GM12874 (cell line): ENCODE data around the gene RAB6B.

Source experiments
- CTCF ChIP-seq: IDR thresholded peaks from 2 replicates; pipeline ENCODE4 v1.5.1; 2011; ENCODE audit warnings: low read depth, mild to moderate bottlenecking, control low read depth, low read length, moderate library complexity; ENCODE audit not compliant: insufficient read depth

The RAB6B gene

DNA sequence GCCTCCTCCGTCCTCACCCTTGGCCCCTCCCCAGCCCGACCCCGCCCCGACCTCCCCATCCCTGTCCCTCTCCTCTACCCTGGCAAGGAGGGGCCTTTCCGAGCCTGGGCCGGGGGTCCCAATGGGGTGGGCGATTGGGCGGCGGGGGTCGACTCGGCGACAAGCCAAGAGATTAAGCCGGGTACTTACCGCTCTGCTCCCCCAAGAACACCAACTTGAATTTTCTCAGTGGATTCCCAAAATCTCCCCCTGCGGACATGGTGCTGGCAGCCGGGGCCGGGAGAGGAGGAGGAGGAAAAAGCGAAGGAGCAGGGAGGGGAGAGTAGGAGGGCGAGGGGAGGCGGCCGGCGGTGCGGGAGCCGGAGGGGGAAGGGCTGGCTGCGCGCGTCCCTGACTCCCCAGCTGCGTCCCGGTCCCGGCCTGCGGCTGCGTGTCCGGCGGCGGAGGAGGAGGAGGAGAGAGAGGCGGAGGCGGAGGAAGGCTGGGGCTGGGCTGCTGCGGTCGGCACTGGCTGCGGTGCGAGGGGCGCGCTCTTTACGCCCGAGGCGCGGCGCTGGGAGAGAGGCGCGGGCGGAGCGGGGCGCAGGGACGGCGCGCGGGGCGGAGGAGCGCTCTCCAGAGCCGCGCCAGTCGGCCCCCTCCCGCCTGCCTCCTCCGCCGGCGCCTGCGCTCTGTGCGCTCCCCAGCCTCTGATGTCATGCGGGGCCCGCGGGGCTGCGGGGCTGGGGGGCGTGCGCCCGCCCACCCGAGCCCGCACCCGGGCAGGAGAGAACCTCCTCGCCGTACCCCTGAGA is at the start of gene RAB6B:
Gene RAB6B (minus strand): TSS at position 675 of the 794 bp plus-strand sequence. CDS start 416 bp downstream, at position 259.
- TF ChIP-seq CTCF: no peak

- TF ChIP-seq CTCF: no peak
These were observed 49.1 kb upstream of the RAB6B start for GRCh38 chr3:133944641-133945380.

GRCh38 chr3:133944181-133944580 is 48.5 kb upstream of the RAB6B start:
- TF ChIP-seq CTCF: no peak

- no peak for TF ChIP-seq CTCF
These were observed 48.0 kb upstream of the RAB6B start for GRCh38 chr3:133943639-133944141.

DNA sequence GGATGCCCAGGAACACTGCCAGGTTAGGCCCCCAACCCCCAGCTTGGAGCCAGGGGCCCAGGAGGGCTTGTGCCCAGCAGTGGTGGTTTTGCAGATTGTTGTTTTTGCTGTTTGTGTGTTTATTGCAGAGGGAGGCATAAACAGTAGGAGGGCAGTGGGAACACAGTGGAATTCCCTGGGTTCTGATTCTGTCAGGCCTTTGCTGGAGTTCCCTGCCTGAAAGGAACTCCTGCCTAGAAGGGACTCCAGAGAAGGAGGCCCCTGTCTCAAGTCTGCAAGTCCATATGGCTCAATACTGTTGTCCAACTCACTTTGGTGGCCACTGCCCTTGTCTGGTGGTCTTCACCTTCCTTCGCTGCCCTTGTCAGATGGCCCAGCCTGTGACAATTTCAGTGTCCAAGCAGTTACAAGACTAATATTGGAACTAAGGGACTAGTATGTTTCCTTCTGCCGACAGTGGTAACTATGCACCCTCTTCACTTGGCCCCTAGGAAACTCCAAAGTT is 47.4 kb upstream of the RAB6B start:
- no peak for TF ChIP-seq CTCF

- no peak for TF ChIP-seq CTCF
These were observed 45.7 kb upstream of the RAB6B start for GRCh38 chr3:133941415-133941821.

DNA sequence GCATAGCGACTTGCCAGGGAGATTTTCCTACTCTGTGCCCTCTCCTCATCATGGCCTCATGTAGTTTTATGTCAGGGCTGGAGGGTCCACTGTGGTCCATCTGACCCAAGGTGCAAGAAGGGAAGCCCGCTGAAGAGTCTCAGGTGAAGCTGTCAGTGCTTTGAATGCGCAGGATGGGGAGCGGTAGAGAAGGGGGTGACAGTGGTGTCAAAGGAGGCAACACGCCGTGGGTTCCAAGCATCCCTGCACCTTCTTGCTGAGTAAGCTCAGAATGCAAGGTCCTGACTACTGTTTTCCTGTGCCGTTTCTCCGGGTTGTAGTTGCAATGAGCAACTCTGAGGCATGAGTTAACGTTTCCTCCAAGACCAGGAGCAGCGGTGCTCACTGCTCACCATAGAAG is 44.9 kb upstream of the RAB6B start:
- TF ChIP-seq CTCF: no peak
